Gastrocnemius medialis (tissue), 4 donors: ENCODE results near the gene AP1B1. TPM values are rescaled to one million over a fixed set of nuclear protein-coding genes. Genes with fewer than 3 reads are reported as not detected.

Experiments
- ATAC-seq, 2 donors: fragments of 150-250 bp; one replicate each; pipeline ENCODE4 v1.9.1; 2016
- DNase-seq, 2 donors: peaks; one replicate each; pipeline ENCODE4 v3.0.0-alpha.2; 2019
- H3K27ac ChIP-seq, 4 donors: fragments of 200-600 bp; sonication (generic); 1 replicate in 1 of 4; 2 replicates in 3 of 4; pipeline ENCODE4 v1.5.1; 2016 to 2018; ENCODE audit warnings: mild to moderate bottlenecking in 2 of 4, moderate library complexity in 1 of 4
- H3K27me3 ChIP-seq, 3 donors: fragments of 200-600 bp; sonication (generic) in 2 of 3; 1 replicate in 1 of 3; 2 replicates in 2 of 3; pipeline versions ENCODE4 v1.5.1 to v1.6.0; 2016 to 2019; ENCODE audit warnings: mild to moderate bottlenecking in 1 of 3, moderate library complexity in 1 of 3
- H3K36me3 ChIP-seq, 2 donors: fragments of 200-600 bp; sonication (generic) in 1 of 2; one replicate each; pipeline ENCODE4 v1.5.1; 2017 to 2018
- H3K4me1 ChIP-seq, 2 donors: fragments of 200-600 bp; sonication (generic) in 1 of 2; one replicate each; pipeline ENCODE4 v1.5.1; 2016 to 2017; ENCODE audit warnings: mild to moderate bottlenecking in 2 of 2
- H3K4me3 ChIP-seq, 4 donors: fragments of 200-600 bp; sonication (generic) in 3 of 4; 1 replicate in 1 of 4; 2 replicates in 3 of 4; pipeline ENCODE4 v1.5.1; 2016 to 2019; ENCODE audit warnings: mild to moderate bottlenecking in 2 of 4
- H3K9me3 ChIP-seq, 3 donors: fragments of 200-600 bp; sonication (generic) in 2 of 3; 1 replicate in 1 of 3; 2 replicates in 2 of 3; pipeline ENCODE4 v1.5.1; 2016 to 2019
- CTCF ChIP-seq, 5 experiments: fragments of 450-650 bp in 3 of 5; fragments of 200-600 bp in 2 of 5; sonication (generic) in 2 of 5; IDR thresholded peaks in 4 of 5; conservative IDR thresholded peaks in 1 of 5; 1 replicate in 4 of 5; 2 replicates in 1 of 5; pipeline ENCODE4 v1.5.1; 2016 to 2019; ENCODE audit warnings: antibody characterized with exemption in 5 of 5, mild to moderate bottlenecking in 3 of 5, moderate library complexity in 3 of 5
- POLR2A ChIP-seq, 2 donors: fragments of 450-650 bp; IDR thresholded peaks; one replicate each; pipeline ENCODE4 v1.6.1; 2017; ENCODE audit warnings: antibody characterized with exemption in 2 of 2, mild to moderate bottlenecking in 2 of 2, moderate library complexity in 2 of 2
- in situ Hi-C, 4 donors: fragments of 200-750 bp; cut with MboI; loops; one replicate each; pipeline versions ENCODE4 v1.15.0 to v1.8.0; 2017; ENCODE audit warnings: low sequenced_read_pairs in 4 of 4
- intact Hi-C: fragments of 100-400 bp; cut with DNase I; formaldehyde crosslinking; loops from one replicate; pipeline ENCODE4 v1.15.1; 2023; ENCODE audit warnings: low total_unique reads
- total RNA-seq, 4 donors: library from RNA; depleted of rRNA; stranded (reverse); fragments of >200 nt; gene quantifications; one replicate each; pipeline versions ENCODE4 v1.1.0 to v1.2.3, GENCODE V29; 2016

Gene AP1B1
- total RNA-seq, 4 donors from 2014 or later = 26.5 to 44.6 (median 37.3) TPM

GRCh38 chr22:29316141-29316828, 72.1 kb downstream of the AP1B1 start:
- Histone ChIP-seq H3K27ac (no peak overlapping the region), H3K36me3 (no peaks in the 10 kb centered on the region), H3K27me3 (peaks cover 17 to 28% (median 24%) of the 10 kb centered on the region in 3 donors), H3K9me3 (no peaks in the 10 kb centered on the region), H3K4me3 (peak overlapping the region in 1 of 4 donors; percentile 17), H3K4me1 (peaks cover 0 to 22% of the 10 kb centered on the region in 2 donors)
- DNase-seq (no peak), ATAC-seq (no peak)
- intact Hi-C loops (no loop called here), in situ Hi-C loops (no loop called here)
- TF ChIP-seq CTCF (IDR thresholded peaks at IDR 0.05 in 4 of 5, conservative IDR thresholded peaks at IDR 0.05 in 1 of 5) (no peak), POLR2A (IDR thresholded peaks at IDR 0.05) (no peak)

GRCh38 chr22:29315286-29316140, 72.9 kb downstream of the AP1B1 start, which contains the start of gene RASL10A:
TSS of gene RASL10A (minus strand) at chr22:29315697. CDS start at chr22:29315246, 451 bp downstream.
- TF ChIP-seq POLR2A (IDR thresholded peaks at IDR 0.05) (no peak), CTCF (IDR thresholded peaks at IDR 0.05 in 4 of 5, conservative IDR thresholded peaks at IDR 0.05 in 1 of 5) (no peak)
- in situ Hi-C loops = no loop called here
- H3K27me3 ChIP-seq = peaks cover 17 to 28% (median 24%) of the 10 kb centered on the region in 3 donors
- ATAC-seq (peak; percentile 11 to 18), DNase-seq (no peak)
- intact Hi-C loops = no loop called here
- H3K36me3 ChIP-seq = no peaks in the 10 kb centered on the region
- H3K4me1 ChIP-seq = peaks cover 4 to 28% of the 10 kb centered on the region in 2 donors
- no peak within 1 kb of the TSS for H3K27ac ChIP-seq
- no peaks in the 10 kb centered on the region for H3K9me3 ChIP-seq
- peak within 1 kb of the TSS; percentile 21 to 41 (median 34) for H3K4me3 ChIP-seq

GRCh38 chr22:29314537-29315285, 73.7 kb downstream of the AP1B1 start:
- peaks cover 8 to 34% of the 10 kb centered on the region in 2 donors for H3K4me1 ChIP-seq
- H3K27ac ChIP-seq = no peak overlapping the region
- H3K27me3 ChIP-seq = peaks cover 17 to 28% (median 24%) of the 10 kb centered on the region in 3 donors
- H3K4me3 ChIP-seq = peak overlapping the region; percentile 21 to 41 (median 34)
- H3K36me3 ChIP-seq = no peaks in the 10 kb centered on the region
- no peak for ATAC-seq
- intact Hi-C loops (no loop called here), in situ Hi-C loops (no loop called here)
- H3K9me3 ChIP-seq = no peaks in the 10 kb centered on the region
- TF ChIP-seq CTCF (IDR thresholded peaks at IDR 0.05 in 4 of 5, conservative IDR thresholded peaks at IDR 0.05 in 1 of 5) (no peak), POLR2A (IDR thresholded peaks at IDR 0.05) (no peak)
- no peak for DNase-seq

GRCh38 chr22:29313576-29314466, 74.5 kb downstream of the AP1B1 start:
- ATAC-seq = no peak
- intact Hi-C loops = no loop called here

More at GRCh38 chr22:29313576-29314466, 74.5 kb downstream of the AP1B1 start:
- Histone ChIP-seq H3K27me3 (peaks cover 17 to 28% (median 24%) of the 10 kb centered on the region in 3 donors), H3K4me3 (no peak overlapping the region), H3K27ac (no peak overlapping the region), H3K9me3 (no peaks in the 10 kb centered on the region), H3K4me1 (peaks cover 16 to 43% of the 10 kb centered on the region in 2 donors), H3K36me3 (no peaks in the 10 kb centered on the region)
- in situ Hi-C loops = no loop called here
- TF ChIP-seq POLR2A (IDR thresholded peaks at IDR 0.05) (no peak), CTCF (IDR thresholded peaks at IDR 0.05 in 4 of 5, conservative IDR thresholded peaks at IDR 0.05 in 1 of 5) (no peak)
- DNase-seq = no peak
